NK-92 treated with Interleukin-12 subunit alpha and Interleukin-12 subunit beta, amount 100 ng/mL, for 24 hours (cell line): ENCODE data around the gene PABPC1L2A.
"Not testable (repeated sequence)": the region's sequence is repeated elsewhere in the genome, so short reads cannot be mapped to it uniquely, and the experiment has no call there.

ENCODE experiments used
- DNase-seq: peaks from one replicate; lab custom pipeline; 2025; lab: John Stamatoyannopoulos, UW

Gene PABPC1L2A

GRCh38 chrX:73079024-73079562, at the start of gene PABPC1L2A:
Gene PABPC1L2A, minus strand, starts transcription at chrX:73079512. Its CDS starts 126 bp downstream, at chrX:73079386.
- DNase-seq: not testable (repeated sequence)

GRCh38 chrX:73127700-73128241, 48.5 kb upstream of the PABPC1L2A start:
- DNase-seq: no peak

DNA sequence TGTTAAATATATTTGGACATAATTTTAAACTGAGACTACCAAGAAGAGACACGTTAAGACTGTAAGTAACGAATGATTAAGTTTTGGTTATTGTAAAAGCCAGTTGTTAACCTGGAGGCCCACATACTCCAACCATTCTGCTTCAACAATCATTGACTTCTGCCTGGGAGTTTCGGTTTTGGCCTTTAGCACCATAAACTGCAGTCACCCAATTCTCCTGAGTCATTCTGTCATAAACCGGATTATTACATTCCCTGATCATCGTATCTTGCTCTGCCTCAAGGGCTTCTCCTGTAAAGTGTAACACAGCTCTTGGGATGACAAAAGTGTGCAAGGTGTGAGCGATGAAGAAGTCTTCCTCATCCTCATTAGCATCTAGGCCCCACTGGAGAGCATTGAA, 46.9 kb upstream of the PABPC1L2A start:
- DNase-seq: no peak

DNA sequence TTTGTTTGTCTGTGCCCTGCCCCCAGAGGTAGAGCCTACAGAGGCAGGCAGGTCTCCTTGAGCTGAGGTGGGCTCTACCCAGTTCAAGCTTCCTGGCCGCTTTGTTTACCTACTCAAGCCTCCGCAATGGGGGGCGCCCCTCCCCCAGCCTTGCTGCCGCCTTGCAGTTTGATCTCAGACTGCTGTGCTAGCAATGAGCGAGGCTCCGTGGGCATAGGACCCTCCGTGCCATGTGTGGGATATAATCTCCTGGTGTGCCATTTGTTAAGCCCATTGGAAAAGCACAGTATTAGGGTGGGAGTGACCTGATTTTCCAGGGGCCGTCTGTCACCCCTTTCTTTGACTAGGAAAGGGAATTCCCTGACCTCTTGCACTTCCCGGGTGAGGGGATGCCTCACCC, 20.2 kb upstream of the PABPC1L2A start:
- not testable (repeated sequence) for DNase-seq

DNA sequence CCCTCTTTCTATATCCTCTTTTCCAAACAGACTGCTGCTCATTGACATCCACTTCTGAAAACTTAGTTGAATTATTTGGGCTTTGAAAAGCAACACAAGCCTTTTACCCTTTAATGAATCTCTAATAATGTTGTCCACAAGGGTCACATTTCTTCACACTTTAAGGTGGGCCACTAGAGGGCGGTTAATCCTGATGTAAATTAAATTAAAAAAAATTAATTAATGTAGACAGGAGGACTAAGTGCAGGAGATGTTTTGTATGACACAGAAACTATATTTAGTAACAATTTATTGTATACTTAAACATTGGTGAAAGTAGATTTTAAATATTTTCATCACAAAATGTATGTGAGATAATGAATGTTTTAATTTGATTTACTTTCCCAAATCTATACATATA, 7.5 kb upstream of the PABPC1L2A start:
- not testable (repeated sequence) for DNase-seq

- not testable (repeated sequence) for DNase-seq
Measured at GRCh38 chrX:73079884-73080283, 572 bp upstream of the PABPC1L2A start.

GRCh38 chrX:73078597-73078996, 715 bp downstream of the PABPC1L2A start:
- not testable (repeated sequence) for DNase-seq

DNA sequence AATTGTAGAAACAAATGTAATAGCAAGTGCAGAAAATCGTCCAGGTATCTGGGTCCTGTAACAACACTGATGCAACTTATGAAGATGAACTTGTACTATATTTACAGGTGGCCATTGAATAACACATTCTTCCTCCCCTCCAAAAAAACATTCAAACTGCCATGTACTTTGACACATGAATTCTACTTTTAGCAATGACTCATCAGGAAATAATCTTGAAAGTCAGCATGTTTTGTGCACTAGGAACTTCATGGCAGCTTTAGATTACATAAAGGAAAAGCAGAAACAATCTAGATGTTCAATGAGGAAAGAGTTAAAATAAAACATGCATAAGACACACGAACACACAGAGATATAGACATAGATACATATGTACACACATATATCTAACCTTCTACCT, 2.5 kb downstream of the PABPC1L2A start:
- no peak for DNase-seq

- DNase-seq: no peak
Measured at GRCh38 chrX:73069365-73070035, 9.8 kb downstream of the PABPC1L2A start.

DNA sequence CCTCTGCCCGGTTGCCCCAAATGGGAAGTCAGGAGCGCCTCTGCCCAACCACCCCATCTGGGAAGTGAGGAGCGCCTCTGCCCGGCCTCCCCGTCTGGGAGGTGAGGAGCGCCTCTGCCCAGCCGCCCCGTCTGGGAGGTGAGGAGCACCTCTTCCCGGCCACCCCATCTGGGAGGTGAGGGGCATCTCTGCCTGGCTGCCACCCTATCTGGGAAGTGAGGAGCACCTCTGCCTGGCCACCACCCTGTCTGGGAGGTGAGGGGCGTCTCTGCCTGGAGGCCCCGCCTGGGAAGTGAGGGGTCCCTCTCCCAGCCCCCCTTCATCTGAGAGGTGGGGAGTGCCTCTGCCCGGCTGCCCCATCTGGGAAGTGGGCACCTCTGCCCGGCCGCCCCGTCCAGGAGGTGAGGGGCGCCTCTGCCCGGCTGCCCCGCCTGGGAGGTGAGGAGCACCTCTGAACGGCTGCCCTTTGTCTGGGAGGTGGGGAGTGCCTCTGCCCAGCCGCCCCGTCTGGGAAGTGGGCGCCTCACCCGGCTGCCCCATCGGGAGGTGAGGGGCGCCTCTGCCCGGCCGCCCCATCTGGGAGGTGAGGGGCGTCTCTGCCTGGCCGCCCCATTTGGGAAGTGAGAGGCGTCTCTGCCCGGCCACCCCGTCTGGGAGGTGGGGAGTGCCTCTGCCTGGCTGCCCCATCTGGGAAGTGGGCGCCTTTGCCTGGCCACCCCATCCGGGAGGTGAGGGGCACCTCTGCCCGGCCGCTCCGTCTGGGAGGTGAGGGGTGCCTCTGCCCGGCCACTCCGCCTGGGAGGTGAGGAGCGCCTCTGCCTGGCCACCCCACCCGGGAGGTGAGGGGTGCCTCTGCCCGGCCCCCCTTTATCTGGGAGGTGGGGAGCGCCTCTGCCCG, 10.6 kb downstream of the PABPC1L2A start:
- DNase-seq: no peak

- DNase-seq: not testable (repeated sequence)
Measured at GRCh38 chrX:73067761-73068466, 11.4 kb downstream of the PABPC1L2A start.

DNA sequence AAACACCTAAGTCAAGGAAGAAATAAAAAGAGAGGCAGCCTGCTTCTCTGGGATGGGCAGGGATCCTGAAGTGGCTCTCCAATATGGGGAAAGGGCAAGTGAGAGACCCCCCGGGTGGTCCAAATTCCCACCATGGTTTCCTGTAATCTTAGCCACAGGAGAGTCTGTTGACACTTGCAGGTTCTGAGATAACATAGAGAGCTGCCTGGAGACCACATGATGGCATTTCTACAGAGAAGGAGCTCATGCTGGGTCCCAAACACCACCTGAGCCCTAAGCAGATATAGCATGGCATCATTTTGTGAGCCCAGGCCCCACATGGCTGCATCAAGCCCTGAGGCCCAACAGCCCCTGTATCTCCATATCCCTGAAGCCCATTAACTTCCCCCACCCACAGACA, 50.4 kb downstream of the PABPC1L2A start:
- DNase-seq: no peak
